Neuronal stem cell (in vitro differentiated cells): ENCODE measurements around the gene ADGRV1.

Source experiments
- DNase-seq: peaks from one replicate; pipeline ENCODE4 v3.0.0-alpha.2; 2013; ENCODE audit warnings: low spot score
- H2AFZ ChIP-seq: one replicate; pipeline ENCODE4 v1.6.1; 2013; ENCODE audit warnings: mild to moderate bottlenecking, low read length, inconsistent platforms
- H2AK5ac ChIP-seq: 2 replicates; pipeline ENCODE4 v1.6.1; 2013; ENCODE audit warnings: low read depth, mild to moderate bottlenecking, inconsistent platforms, low read length, moderate library complexity, mixed read lengths
- H2BK120ac ChIP-seq: 2 replicates; pipeline ENCODE4 v1.6.1; 2013; ENCODE audit warnings: low read depth, mild to moderate bottlenecking, inconsistent platforms, low read length, moderate library complexity, mixed read lengths
- H2BK12ac ChIP-seq: one replicate; pipeline ENCODE4 v1.6.1; 2013; ENCODE audit warnings: low read length, inconsistent platforms
- H2BK15ac ChIP-seq: 2 replicates; pipeline ENCODE4 v1.6.1; 2013; ENCODE audit warnings: mild to moderate bottlenecking, low read length, inconsistent platforms, mixed read lengths
- H2BK5ac ChIP-seq: one replicate; pipeline ENCODE4 v1.6.1; 2013; ENCODE audit warnings: inconsistent platforms, mild to moderate bottlenecking, low read length, moderate library complexity
- H3K14ac ChIP-seq: one replicate; pipeline ENCODE4 v1.6.1; 2013; ENCODE audit warnings: low read length, inconsistent platforms
- H3K18ac ChIP-seq: 2 replicates; pipeline ENCODE4 v1.6.1; 2013; ENCODE audit warnings: low read length, inconsistent platforms
- H3K23ac ChIP-seq: 2 replicates; pipeline ENCODE4 v1.6.1; 2013; ENCODE audit warnings: low read depth, mild to moderate bottlenecking, mixed read lengths, low read length, inconsistent platforms; ENCODE audit not compliant: poor library complexity
- H3K27ac ChIP-seq: replicated peaks from 3 replicates; pipeline ENCODE4 v1.5.1; 2013; ENCODE audit warnings: low read length, inconsistent platforms
- H3K27me3 ChIP-seq, 3 experiments: 2 replicates each; pipeline ENCODE4 v1.6.1; 2013; ENCODE audit warnings: low read length in 3 of 3, mild to moderate bottlenecking in 2 of 3, inconsistent platforms in 1 of 3, low read depth in 1 of 3, mixed read lengths in 1 of 3, moderate library complexity in 1 of 3; ENCODE audit not compliant: control insufficient read depth in 3 of 3, insufficient read depth in 3 of 3
- H3K36me3 ChIP-seq, 2 donors: replicated peaks in 1 of 2; 2 replicates each; pipeline ENCODE4 v1.6.1; 2013; ENCODE audit warnings: low read length in 2 of 2; ENCODE audit not compliant: control insufficient read depth in 2 of 2, insufficient read depth in 2 of 2
- H3K4ac ChIP-seq: 2 replicates; pipeline ENCODE4 v1.6.1; 2013; ENCODE audit warnings: inconsistent platforms, mild to moderate bottlenecking, low read length, moderate library complexity
- H3K4me1 ChIP-seq, 2 donors: 1 replicate in 1 of 2; 2 replicates in 1 of 2; pipeline ENCODE4 v1.6.1; 2013; ENCODE audit warnings: low read length in 2 of 2, low read depth in 1 of 2; ENCODE audit not compliant: control insufficient read depth in 2 of 2, insufficient read depth in 1 of 2
- H3K4me2 ChIP-seq: one replicate; pipeline ENCODE4 v1.6.1; 2013; ENCODE audit warnings: mild to moderate bottlenecking, low read length, inconsistent platforms; ENCODE audit not compliant: insufficient read depth, poor library complexity, severe bottlenecking
- H3K4me3 ChIP-seq, 2 donors: 2 replicates each; pipeline ENCODE4 v1.5.1; 2013; ENCODE audit warnings: low read length in 2 of 2, mild to moderate bottlenecking in 2 of 2, inconsistent platforms in 1 of 2, moderate library complexity in 1 of 2
- H3K79me1 ChIP-seq: one replicate; pipeline ENCODE4 v1.6.1; 2013; ENCODE audit warnings: low read depth, mild to moderate bottlenecking, inconsistent platforms, low read length, moderate library complexity
- H3K9ac ChIP-seq: one replicate; pipeline ENCODE4 v1.6.1; 2013; ENCODE audit warnings: mild to moderate bottlenecking, low read depth, low read length, inconsistent platforms; ENCODE audit not compliant: poor library complexity
- H3K9me3 ChIP-seq, 2 donors: replicated peaks in 1 of 2; 2 replicates each; pipeline versions ENCODE3 to v1.6.1; 2013; ENCODE audit warnings: low read length in 2 of 2, mild to moderate bottlenecking in 2 of 2, inconsistent platforms in 1 of 2, low read depth in 1 of 2, mixed read lengths in 1 of 2, moderate library complexity in 1 of 2; ENCODE audit not compliant: control insufficient read depth in 2 of 2, insufficient read depth in 1 of 2
- H4K8ac ChIP-seq: one replicate; pipeline ENCODE4 v1.6.1; 2013; ENCODE audit warnings: low read depth, mild to moderate bottlenecking, inconsistent platforms, low read length, moderate library complexity
- H4K91ac ChIP-seq: one replicate; pipeline ENCODE4 v1.6.1; 2013; ENCODE audit warnings: low read length, low read depth, mild to moderate bottlenecking, inconsistent platforms; ENCODE audit not compliant: poor library complexity
- WGBS, 2 donors: extraction: QIAGEN DNeasy Blood & Tissue Kit; methylation state at CpG; one replicate each; pipeline ENCODE4 v1.1.7; 2013; ENCODE audit warnings: missing lambda C conversion rate in 2 of 2, mixed read lengths in 1 of 2; ENCODE audit not compliant: insufficient read length in 2 of 2, insufficient replicate concordance in 1 of 2; ENCODE audit errors: extremely low coverage in 2 of 2; 5-methylcytosine and 5-hydroxymethylcytosine counted together

ADGRV1 gene

DNA sequence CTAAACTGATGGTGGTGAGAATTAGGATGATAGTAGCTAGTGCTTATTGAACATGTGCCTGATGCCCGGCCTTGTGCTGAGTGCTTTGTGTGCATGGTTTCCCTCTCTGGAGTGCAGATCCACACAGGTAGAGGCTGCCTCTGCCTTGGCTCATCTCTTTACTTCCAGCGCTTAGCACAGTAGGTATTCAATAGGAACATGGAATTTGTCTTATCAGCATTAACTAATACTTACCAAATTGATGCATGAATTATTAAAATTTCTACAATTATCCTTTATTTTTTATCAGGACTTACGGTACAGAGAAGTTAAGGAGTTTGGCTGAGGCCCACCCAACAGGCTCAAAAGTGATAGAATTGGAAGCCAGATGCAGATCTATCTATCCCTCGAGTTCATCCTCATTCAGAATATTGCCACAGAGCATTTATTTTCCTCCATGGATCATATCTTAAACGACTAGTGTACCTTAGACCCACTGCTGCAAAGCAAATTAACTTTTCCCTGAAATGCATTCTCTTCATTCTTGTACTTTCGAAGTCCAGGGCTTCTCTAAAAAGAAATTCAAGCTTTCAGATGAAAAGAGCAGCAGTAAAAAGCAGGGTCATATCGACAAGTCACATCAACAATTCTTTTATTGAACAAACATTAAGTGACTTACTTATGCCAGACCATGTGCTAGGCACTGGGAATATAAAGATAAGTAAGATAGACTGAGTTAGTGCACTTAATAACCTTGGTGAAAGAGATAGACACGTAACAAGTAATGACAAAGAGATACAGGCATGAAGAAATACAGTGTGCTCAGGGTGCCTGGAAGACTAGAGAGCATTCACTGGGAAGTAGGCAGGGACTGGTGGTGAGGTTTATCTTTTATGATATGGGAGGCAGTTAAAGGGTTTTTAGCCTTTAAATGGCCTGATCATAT lies 534.5 kb downstream of the ADGRV1 start:
- no peak overlapping the region for H2AK5ac ChIP-seq
- H2BK120ac ChIP-seq, result no peak overlapping the region
- no peak overlapping the region for H4K91ac ChIP-seq
- H3K4me2 ChIP-seq, result no peak overlapping the region
- no peaks in the 10 kb centered on the region for H3K36me3 ChIP-seq
- H3K9ac ChIP-seq, result no peak overlapping the region
- H3K4me3 ChIP-seq, result no peak overlapping the region
- DNase-seq, result no peak
- H3K27me3 ChIP-seq, result no peaks in the 10 kb centered on the region
- H3K18ac ChIP-seq, result no peak overlapping the region
- H4K8ac ChIP-seq, result no peak overlapping the region
- H3K4me1 ChIP-seq, result peaks cover 0 to 3% of the 10 kb centered on the region in 2 donors
- no peak overlapping the region for H2BK12ac ChIP-seq
- no peak overlapping the region for H3K23ac ChIP-seq
- H3K14ac ChIP-seq, result no peak overlapping the region
- H2BK5ac ChIP-seq, result no peak overlapping the region
- H2AFZ ChIP-seq, result no peak overlapping the region
- H3K9me3 ChIP-seq, result no peaks in the 10 kb centered on the region
- no peak overlapping the region for H3K27ac ChIP-seq
- H3K4ac ChIP-seq, result no peak overlapping the region
- no peaks in the 10 kb centered on the region for H3K79me1 ChIP-seq
- no peak overlapping the region for H2BK15ac ChIP-seq
- WGBS, 2 donors, result no CpG with 5 or more reads among the region's 8 CpGs

DNA sequence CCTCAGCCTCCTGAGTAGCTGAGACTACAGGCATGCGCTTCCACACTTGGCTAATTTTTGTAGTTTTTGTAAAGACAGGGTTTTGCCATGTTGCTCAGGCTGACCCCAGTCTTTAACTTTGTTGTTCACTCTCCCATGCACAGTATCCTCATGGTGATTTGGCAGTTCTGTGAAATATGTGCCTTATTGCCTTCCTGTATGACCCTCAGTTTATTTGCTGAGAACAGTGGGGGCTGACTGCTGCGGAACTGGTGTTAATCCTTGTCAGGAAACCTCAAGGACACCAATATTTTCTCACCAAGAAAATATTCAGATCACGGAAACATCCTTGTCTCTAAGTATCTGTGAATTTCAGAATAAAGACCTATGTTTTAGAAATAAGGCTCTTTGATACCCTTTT lies 536.7 kb downstream of the ADGRV1 start:
- Histone ChIP-seq H2BK12ac (no peak overlapping the region), H3K9me3 (no peaks in the 10 kb centered on the region), H4K8ac (no peak overlapping the region), H2AK5ac (no peak overlapping the region), H2BK5ac (no peak overlapping the region), H2AFZ (no peak overlapping the region), H3K4ac (no peak overlapping the region), H3K4me3 (no peak overlapping the region), H3K4me2 (no peak overlapping the region), H3K4me1 (peaks cover 0 to 5% of the 10 kb centered on the region in 2 donors), H3K9ac (no peak overlapping the region), H3K27ac (no peak overlapping the region), H3K18ac (no peak overlapping the region), H3K14ac (no peak overlapping the region), H3K36me3 (no peaks in the 10 kb centered on the region), H2BK15ac (no peak overlapping the region), H4K91ac (no peak overlapping the region), H3K27me3 (no peaks in the 10 kb centered on the region), H2BK120ac (no peak overlapping the region), H3K23ac (no peak overlapping the region), H3K79me1 (no peaks in the 10 kb centered on the region)
- no CpG with 5 or more reads among the region's 3 CpGs for WGBS, 2 donors
- DNase-seq, result no peak

DNA sequence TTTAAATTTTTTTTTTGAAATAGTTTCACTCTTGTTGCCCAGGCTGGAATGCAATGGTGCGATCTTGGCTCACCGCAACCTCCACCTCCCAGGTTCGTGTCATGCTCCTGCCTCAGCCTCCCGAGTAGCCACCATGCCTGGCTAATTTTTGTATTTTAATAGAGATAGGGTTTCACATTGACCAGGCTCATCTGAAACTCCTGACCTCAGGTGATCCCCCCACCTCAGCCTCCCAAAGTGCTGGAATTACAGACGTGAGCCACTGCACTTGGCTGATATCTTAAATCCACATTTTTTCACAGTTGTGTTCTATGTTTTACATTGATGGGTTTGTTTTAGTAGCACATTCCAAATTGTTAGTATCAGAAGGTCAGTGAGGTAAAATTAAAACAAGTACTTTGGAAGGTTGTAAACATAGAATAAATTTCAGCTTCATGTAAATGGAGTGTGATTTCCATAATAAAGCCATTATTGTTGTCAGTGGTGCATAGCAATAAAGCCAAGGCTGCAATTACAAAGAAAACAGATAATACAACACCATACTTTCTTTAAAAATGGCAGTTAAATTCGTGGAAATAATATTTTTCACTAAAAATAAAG lies 537.3 kb downstream of the ADGRV1 start:
- H3K79me1 ChIP-seq, result no peaks in the 10 kb centered on the region
- H2AK5ac ChIP-seq, result no peak overlapping the region
- no peak overlapping the region for H3K9ac ChIP-seq
- no peak overlapping the region for H3K4me3 ChIP-seq
- H3K4me1 ChIP-seq, result peaks cover 0 to 5% of the 10 kb centered on the region in 2 donors
- no peak overlapping the region for H2BK5ac ChIP-seq
- WGBS, 2 donors, result no CpG with 5 or more reads among the region's 6 CpGs
- DNase-seq, result no peak
- H3K14ac ChIP-seq, result no peak overlapping the region
- H3K4ac ChIP-seq, result no peak overlapping the region
- H3K4me2 ChIP-seq, result no peak overlapping the region
- H2BK12ac ChIP-seq, result no peak overlapping the region
- H2BK120ac ChIP-seq, result no peak overlapping the region
- H3K27me3 ChIP-seq, result no peaks in the 10 kb centered on the region
- H3K27ac ChIP-seq, result no peak overlapping the region
- no peak overlapping the region for H3K18ac ChIP-seq
- no peak overlapping the region for H4K8ac ChIP-seq
- H3K23ac ChIP-seq, result no peak overlapping the region
- H2AFZ ChIP-seq, result no peak overlapping the region
- no peaks in the 10 kb centered on the region for H3K9me3 ChIP-seq
- H2BK15ac ChIP-seq, result no peak overlapping the region
- no peak overlapping the region for H4K91ac ChIP-seq
- no peaks in the 10 kb centered on the region for H3K36me3 ChIP-seq

DNA sequence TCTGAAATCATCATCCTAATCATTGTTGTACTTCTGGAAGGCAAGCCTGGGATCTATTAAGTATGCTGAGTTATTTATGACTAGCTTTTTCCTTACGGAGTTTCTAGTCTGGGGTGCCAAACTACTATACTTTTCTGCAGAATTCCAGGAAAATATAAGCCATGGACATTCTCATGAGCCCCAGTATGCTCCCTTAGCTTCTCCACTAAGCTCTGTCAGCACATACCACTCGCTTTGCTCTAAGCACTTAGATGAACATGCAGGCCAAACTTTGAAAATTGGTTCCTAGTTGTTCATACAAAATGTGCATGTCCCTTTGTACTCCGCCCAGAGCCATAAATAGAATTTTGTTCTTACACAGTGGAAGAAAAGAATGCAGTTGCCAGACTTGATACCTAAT lies 539.9 kb downstream of the ADGRV1 start:
- no peak overlapping the region for H4K8ac ChIP-seq
- H3K4me1 ChIP-seq, result peaks cover 0 to 3% of the 10 kb centered on the region in 2 donors
- peaks cover 0 to 13% of the 10 kb centered on the region in 2 donors for H3K36me3 ChIP-seq
- no peak overlapping the region for H4K91ac ChIP-seq
- H3K9me3 ChIP-seq, result no peaks in the 10 kb centered on the region
- no peak overlapping the region for H2BK120ac ChIP-seq
- no peak overlapping the region for H3K4me3 ChIP-seq
- no peak overlapping the region for H3K14ac ChIP-seq
- H3K23ac ChIP-seq, result no peak overlapping the region
- DNase-seq, result no peak
- H3K9ac ChIP-seq, result no peak overlapping the region
- H3K27me3 ChIP-seq, result no peaks in the 10 kb centered on the region
- H3K27ac ChIP-seq, result no peak overlapping the region
- no peak overlapping the region for H2AK5ac ChIP-seq
- no peak overlapping the region for H2BK12ac ChIP-seq
- H3K4me2 ChIP-seq, result no peak overlapping the region
- H3K79me1 ChIP-seq, result no peaks in the 10 kb centered on the region
- H3K4ac ChIP-seq, result no peak overlapping the region
- no peak overlapping the region for H2BK15ac ChIP-seq
- H2AFZ ChIP-seq, result no peak overlapping the region
- no peak overlapping the region for H2BK5ac ChIP-seq
- H3K18ac ChIP-seq, result no peak overlapping the region
- WGBS, 2 donors, result no CpG with 5 or more reads among the region's 3 CpGs
